Islet of Langerhans (tissue), 1 donor: ENCODE measurements around the gene ASPM.
"Not testable (repeated sequence)": the region's sequence is repeated elsewhere in the genome, so short reads cannot be mapped to it uniquely, and the experiment has no call there.

Experiments used
- FAIRE-seq: peaks from one replicate; lab custom pipeline; 2011; peaks lifted over from hg19 to GRCh38; lab: Jason Lieb, UNC

Gene ASPM

DNA sequence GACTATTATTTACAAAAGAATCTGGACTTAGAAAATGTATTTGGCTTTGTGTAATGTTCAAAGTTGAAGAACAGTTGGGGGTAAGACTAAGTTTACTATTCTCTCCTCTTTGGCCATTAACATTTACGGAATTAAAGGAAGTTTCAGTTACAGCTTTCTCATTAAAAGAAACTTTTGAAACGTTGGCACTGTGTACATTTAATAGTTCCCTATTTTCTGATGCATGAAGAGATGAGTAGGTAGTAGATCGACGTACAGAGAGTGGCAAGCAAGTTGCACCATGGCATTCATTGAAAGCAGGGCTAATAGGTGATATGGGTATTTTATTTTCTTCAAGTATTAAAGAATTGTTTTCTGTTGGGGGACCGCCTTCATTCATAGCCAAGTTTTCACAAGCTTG, 3.2 kb downstream of the ASPM start:
- no peak for FAIRE-seq

DNA sequence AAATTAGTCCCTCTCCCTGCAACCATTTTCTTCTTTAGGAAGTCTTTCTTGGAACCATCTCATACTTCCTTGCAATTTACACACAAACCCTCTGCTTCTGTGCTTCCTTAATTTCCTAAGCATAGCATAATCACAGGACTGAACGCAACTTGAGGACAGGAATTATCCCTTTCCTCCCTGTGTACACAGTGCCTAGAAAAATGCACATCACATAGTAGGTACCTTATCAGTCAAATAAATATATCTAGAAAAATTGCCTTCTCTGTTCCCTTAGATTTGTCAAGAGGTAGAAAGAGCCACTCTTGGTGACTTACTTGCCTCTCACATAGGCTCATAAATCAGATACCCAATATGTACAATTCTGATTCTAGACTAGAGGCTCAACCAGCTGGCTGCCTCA, 4.9 kb downstream of the ASPM start:
- no peak for FAIRE-seq

DNA sequence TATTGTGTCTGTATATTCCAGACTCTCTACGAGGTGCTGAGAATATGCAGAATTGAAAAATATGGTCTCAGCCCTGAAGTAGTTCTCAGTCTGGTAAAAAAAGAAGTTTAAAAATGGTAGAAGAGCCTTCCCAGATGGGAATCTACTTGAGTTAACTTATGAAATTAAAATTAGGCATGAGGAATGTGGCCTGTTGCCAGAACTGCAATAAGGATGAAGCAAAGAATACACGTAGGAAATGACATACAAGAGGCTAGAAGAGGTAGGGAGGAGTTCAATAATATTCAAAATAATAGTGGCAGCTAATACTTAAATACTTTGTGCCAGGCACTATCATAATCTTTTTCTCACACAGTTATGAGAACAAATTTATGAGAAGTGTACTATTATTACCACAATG, 6.3 kb downstream of the ASPM start:
- no peak for FAIRE-seq

DNA sequence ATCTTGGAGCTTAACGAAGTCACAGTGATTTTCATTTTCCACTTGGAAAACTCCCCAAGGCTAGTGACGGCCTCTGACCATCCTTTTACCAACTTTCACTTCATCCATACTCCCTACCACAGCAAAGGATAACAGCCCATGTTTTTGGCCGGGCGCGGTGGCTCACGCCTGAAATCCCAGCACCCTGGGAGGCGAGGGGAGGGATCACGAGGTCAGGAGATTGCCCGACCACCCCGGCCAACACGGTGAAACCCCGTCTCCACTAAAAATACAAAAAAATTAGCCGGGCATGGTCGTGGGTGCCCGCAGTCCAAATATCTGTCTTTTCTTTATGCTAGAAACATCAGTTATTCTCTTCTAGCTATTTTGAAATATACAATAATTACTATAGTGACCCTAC, 7.3 kb downstream of the ASPM start:
- FAIRE-seq = no peak

DNA sequence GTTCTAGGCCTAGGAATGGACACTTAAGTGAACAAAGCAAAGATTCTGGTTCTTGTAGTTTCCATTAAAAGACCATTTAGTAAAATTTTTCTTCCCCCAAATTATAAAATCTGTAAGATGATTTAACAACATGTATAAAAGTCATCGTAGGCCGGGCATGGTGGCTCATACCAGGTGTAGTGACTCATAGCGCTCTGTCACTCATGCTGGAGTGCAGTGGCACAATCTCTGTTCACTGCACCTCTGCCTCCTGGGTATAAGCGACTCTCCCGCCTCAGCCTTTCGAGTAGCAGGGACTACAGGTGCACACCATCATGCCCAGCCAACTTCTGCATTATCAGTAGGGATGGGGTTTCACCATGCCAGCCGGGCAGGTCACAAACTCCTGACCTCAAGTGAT, 9.1 kb downstream of the ASPM start:
- FAIRE-seq = no peak

DNA sequence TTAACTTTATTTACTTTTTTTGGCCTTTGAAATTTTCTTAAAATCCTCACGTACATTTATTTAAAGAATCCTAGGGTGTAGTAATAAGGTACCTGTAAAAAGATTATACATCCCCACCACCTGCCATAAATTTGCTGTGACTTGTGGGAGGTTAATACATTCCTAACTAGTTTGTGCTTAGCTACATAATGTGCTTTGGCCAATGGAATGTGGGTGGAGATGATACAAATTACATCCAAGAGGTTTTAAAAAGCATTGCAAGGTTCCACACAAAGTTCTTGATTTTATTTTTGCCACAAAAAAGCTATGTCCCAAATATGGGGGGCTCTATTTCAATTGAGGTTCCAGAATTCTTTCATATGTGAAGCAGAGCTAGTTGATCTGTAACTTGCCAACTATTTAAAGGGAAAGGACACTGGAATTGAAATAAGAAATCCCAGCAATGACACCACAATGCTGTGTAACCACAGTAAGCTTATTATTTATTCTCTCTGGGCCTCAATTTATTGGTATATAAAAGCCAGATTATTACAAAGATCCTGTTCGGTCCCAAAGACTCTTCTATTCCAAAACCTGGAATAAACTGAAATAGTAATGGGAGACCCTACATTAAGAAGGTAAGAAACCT, 15.7 kb downstream of the ASPM start:
- no peak for FAIRE-seq

DNA sequence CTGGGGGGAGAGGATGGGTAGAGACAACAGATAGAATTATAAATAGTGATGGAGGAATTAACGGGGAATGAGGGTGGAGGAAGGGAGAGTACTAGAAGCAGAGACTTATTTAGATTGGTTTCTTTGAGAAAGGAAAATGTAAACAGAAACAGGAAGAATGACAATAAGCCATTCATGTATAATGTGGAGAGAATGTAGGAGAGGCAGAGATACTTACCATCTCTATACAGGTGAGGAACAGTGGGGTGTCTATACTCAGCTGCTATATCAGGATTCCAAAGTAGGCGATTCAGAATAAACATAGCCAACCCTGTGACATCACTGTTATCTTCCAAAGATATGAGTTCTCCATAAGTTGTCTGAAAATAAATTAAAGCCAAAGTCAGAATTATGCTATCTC, 16.8 kb downstream of the ASPM start:
- FAIRE-seq = no peak

DNA sequence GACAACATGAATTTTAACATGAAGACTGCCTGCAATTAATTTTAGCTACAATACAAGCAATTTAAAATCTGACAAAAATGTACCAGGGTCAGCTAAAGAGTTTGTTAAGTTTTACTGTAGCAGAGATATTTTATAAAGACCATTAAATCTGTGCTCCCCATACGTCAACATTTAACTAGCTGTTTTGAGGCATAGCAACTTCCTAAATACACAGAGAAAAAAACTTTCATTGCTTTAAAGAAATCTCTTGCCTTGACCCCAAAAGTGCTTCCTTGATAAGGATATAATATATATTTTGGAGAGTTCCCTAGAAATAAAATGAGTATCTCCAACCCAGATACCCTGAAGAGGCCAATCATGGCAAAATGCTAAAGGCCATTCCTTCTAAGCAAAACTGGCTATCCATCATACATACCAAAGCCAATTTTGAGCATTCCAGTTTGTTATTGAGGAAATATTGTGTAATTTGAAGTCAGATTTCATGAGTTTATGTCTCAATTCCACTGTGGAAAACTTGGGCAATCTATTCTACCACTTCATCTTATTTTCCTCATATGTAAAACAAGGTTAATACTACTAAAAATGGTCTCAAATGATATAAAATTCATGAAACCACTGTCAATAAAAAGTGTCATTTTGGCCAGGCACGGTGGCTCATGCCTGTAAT, 19.1 kb downstream of the ASPM start:
- no peak for FAIRE-seq

GRCh38 chr1:197126691-197127090, 19.8 kb downstream of the ASPM start:
- FAIRE-seq = no peak

- no peak for FAIRE-seq
These were observed 22.1 kb downstream of the ASPM start for GRCh38 chr1:197124376-197124775.

GRCh38 chr1:197116156-197116555, 30.3 kb downstream of the ASPM start:
- FAIRE-seq = no peak

DNA sequence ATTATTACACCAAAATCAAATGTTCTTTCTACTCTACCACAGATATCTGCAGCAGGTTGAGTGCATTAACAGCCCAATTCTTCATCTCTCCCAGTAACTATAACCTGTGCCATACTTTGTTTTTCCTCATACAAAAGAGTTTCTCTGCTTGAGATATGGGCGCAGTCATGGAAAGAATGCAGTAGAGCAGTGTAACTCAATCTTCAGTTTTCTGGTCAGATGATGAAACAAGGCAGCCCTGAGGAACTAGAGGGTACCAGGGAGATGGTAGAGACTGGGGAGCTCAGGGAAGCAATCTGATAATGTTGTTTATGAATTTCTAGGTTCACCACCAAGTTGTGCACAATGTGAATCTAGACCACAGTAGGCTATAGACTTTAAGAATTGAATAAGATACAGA, 39.6 kb downstream of the ASPM start:
- no peak for FAIRE-seq

- no peak for FAIRE-seq
These were observed 43.2 kb downstream of the ASPM start for GRCh38 chr1:197103300-197103699.

GRCh38 chr1:197101978-197102377, 44.5 kb downstream of the ASPM start:
- FAIRE-seq = no peak

DNA sequence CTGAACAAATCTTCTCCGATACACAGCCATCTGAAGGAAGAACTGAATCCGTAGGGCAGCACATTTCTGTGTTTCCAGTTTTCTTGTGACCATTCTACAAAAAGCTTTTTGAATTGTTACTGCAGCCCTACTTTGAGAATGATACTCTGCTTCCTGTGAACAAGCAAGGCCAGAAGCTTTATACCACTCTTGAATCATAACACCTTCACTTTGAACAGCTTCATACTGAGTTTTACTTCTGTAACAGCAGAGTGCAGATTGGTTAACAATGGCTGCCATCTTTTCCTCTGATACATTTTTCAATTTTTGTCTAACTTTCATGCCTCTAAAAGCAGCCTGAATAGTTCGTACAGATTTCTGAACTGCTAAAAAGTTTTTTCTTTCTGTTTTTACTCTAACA, 45.8 kb downstream of the ASPM start:
- no peak for FAIRE-seq

- no peak for FAIRE-seq
These were observed 47.0 kb downstream of the ASPM start for GRCh38 chr1:197099444-197099843.

GRCh38 chr1:197096971-197097370, 49.5 kb downstream of the ASPM start:
- not testable (repeated sequence) for FAIRE-seq

GRCh38 chr1:197096137-197096536, 50.3 kb downstream of the ASPM start:
- FAIRE-seq = no peak

GRCh38 chr1:197093226-197093885, 53.1 kb downstream of the ASPM start:
- no peak for FAIRE-seq

DNA sequence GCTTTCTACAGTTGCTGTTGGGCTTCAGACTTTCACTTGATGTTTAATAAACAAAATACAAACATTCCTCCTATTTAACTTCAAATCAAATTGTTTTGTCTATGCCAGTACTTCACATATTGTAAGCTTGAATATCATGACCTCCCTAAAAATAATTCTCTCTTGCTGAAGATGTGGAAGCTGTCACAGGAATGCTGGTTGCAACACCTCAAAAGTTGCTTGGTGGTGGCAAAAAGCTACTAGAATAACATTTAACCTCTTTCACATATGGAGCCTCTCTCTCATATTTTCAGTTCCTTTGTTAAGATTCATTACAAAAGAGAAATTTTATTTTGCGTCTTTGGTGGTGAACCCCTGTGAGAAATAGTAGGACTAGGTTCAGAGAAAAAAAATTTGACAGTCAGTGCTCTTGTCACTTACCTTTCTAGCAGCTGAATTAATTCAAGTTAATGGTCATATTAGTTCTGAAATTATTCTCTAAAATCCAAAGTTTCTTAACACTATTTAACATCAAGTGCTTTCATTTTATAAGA, 53.9 kb downstream of the ASPM start:
- no peak for FAIRE-seq

- FAIRE-seq = no peak
These were observed 63.0 kb downstream of the ASPM start for GRCh38 chr1:197083474-197083873.

DNA sequence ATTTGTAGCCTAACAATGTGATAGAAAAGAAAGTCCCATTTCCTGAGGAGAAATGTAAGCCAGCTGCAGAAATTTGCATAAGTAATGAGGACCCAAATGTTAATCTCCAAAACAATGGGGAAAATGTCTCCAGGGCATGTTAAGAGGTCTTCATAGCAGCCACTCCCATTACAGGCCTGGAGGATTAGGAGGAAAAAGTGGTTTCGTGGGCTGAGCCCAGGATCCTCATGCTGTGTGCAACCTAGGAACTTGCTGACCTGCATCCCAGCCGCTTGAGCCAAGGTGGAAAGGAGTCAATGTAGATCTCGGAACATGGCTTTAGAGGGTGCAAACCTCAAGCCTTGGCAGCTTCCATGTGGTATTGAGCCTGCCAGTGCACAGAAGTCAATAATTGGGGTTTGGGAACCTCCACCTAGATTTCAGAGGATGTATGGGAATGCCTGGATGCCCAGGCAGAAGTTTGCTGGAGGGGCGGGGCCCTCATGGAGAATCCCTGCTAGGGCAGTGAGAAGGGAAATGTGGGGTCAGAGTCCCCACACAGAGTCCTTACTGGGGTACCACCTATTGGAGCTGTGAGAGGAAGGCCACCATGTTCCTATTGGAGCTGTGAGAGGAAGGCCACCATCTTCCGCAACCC, 65.2 kb downstream of the ASPM start:
- FAIRE-seq = no peak

GRCh38 chr1:197080323-197080722, 66.1 kb downstream of the ASPM start:
- no peak for FAIRE-seq
